Gastroesophageal sphincter (tissue), 4 donors: ENCODE results near the gene SYT14. TPM values are rescaled to one million over a fixed set of nuclear protein-coding genes. Genes with fewer than 3 reads are reported as not detected.
"Not testable (repeated sequence)": the region's sequence is repeated elsewhere in the genome, so short reads cannot be mapped to it uniquely, and the experiment has no call there.

Experiments
- ATAC-seq: fragments of 150-250 bp; one replicate; pipeline ENCODE4 v1.9.1; 2016; ENCODE audit warnings: mild to moderate bottlenecking, moderate library complexity
- H3K27ac ChIP-seq, 4 donors: fragments of 200-600 bp; sonication (generic) in 3 of 4; 1 replicate in 3 of 4; 2 replicates in 1 of 4; pipeline ENCODE4 v1.5.1; 2016 to 2019
- H3K27me3 ChIP-seq: fragments of 200-600 bp; sonication (generic); one replicate; pipeline ENCODE4 v1.5.1; 2019
- H3K36me3 ChIP-seq, 2 donors: fragments of 200-600 bp; sonication (generic); one replicate each; pipeline ENCODE4 v1.5.1; 2019; ENCODE audit warnings: control low read depth in 1 of 2
- H3K4me1 ChIP-seq, 3 donors: fragments of 200-600 bp; sonication (generic); 1 replicate in 2 of 3; 2 replicates in 1 of 3; pipeline ENCODE4 v1.5.1; 2016 to 2019; ENCODE audit warnings: control low read depth in 2 of 3
- H3K4me3 ChIP-seq, 2 donors: fragments of 200-600 bp; sonication (generic); one replicate each; pipeline ENCODE4 v1.5.1; 2019; ENCODE audit warnings: mild to moderate bottlenecking in 1 of 2, moderate library complexity in 1 of 2
- H3K9me3 ChIP-seq, 3 donors: fragments of 200-600 bp; sonication (generic); one replicate each; pipeline ENCODE4 v1.5.1; 2017 to 2019; ENCODE audit warnings: control low read depth in 2 of 3
- EP300 ChIP-seq: sonication (generic); formaldehyde crosslinking; IDR thresholded peaks from one replicate; pipeline ENCODE4 v1.6.1; 2017; ENCODE audit warnings: antibody characterized with exemption, mild to moderate bottlenecking
- POLR2A ChIP-seq, 2 donors: fragments of 450-650 bp; IDR thresholded peaks; one replicate each; pipeline ENCODE4 v1.6.1; 2017; ENCODE audit warnings: antibody characterized with exemption in 2 of 2, mild to moderate bottlenecking in 2 of 2, moderate library complexity in 1 of 2
- POLR2AphosphoS5 ChIP-seq: sonication (generic); formaldehyde crosslinking; IDR thresholded peaks from one replicate; pipeline ENCODE4 v1.6.1; 2017; ENCODE audit warnings: antibody characterized with exemption
- WGBS, 2 donors: methylation state at CpG; one replicate each; pipeline ENCODE4 v1.1.5; 2018; ENCODE audit warnings: low coverage in 1 of 2; 5-methylcytosine and 5-hydroxymethylcytosine counted together
- total RNA-seq, 4 donors: library from RNA; depleted of rRNA; stranded (reverse); fragments of >200 nt; gene quantifications; one replicate each; pipeline ENCODE4 v1.1.0, GENCODE V29; 2016
- TF ChIP-seq, protein P1 (sequence below), 4 experiments: fragments of 200-600 bp in 2 of 4; fragments of 450-650 bp in 2 of 4; sonication (generic) in 1 of 4; IDR thresholded peaks; one replicate each; pipeline ENCODE4 v1.5.1; 2017 to 2019; ENCODE audit warnings: antibody characterized with exemption in 4 of 4, mild to moderate bottlenecking in 2 of 4, moderate library complexity in 2 of 4

Gene SYT14
- total RNA-seq, 4 donors from 2014 or later = under 0.01 to 0.27 TPM; not detected in 2

DNA sequence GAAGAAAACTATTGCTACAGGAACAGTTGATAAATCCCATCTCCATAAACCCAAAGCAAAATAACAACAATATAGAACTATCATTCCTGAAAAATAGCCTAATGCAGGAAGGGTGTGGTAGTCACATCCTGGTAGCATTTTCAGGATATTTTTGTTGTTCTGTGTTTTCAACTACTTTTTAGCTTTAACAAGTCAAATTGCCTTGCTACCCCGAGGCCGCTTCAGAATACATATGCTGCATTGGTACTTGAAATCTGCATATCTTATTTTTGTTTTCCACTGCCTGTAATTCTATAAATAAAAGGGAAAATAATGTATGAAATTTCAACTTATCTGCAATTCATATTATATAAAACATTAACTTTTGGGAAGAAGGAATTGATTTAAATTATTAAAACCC is 36.8 kb upstream of the SYT14 start:
- no peak overlapping the region for H3K27ac ChIP-seq
- 84% methylated on average over 2 of the region's 2 CpGs; no CpG with 5 or more reads in 1 of the 2 donors for WGBS, 2 donors
- no peak for ATAC-seq
- no peaks in the 10 kb centered on the region for H3K4me1 ChIP-seq
- H3K36me3 ChIP-seq = no peaks in the 10 kb centered on the region
- no peak overlapping the region for H3K4me3 ChIP-seq
- no peaks in the 10 kb centered on the region for H3K9me3 ChIP-seq
- TF ChIP-seq, protein P1, sequence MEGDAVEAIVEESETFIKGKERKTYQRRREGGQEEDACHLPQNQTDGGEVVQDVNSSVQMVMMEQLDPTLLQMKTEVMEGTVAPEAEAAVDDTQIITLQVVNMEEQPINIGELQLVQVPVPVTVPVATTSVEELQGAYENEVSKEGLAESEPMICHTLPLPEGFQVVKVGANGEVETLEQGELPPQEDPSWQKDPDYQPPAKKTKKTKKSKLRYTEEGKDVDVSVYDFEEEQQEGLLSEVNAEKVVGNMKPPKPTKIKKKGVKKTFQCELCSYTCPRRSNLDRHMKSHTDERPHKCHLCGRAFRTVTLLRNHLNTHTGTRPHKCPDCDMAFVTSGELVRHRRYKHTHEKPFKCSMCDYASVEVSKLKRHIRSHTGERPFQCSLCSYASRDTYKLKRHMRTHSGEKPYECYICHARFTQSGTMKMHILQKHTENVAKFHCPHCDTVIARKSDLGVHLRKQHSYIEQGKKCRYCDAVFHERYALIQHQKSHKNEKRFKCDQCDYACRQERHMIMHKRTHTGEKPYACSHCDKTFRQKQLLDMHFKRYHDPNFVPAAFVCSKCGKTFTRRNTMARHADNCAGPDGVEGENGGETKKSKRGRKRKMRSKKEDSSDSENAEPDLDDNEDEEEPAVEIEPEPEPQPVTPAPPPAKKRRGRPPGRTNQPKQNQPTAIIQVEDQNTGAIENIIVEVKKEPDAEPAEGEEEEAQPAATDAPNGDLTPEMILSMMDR (IDR thresholded peaks at IDR 0.05) = no peak
- TF ChIP-seq POLR2A (IDR thresholded peaks at IDR 0.05) (no peak), EP300 (no peak), POLR2AphosphoS5 (no peak)
- no peaks in the 10 kb centered on the region for H3K27me3 ChIP-seq

DNA sequence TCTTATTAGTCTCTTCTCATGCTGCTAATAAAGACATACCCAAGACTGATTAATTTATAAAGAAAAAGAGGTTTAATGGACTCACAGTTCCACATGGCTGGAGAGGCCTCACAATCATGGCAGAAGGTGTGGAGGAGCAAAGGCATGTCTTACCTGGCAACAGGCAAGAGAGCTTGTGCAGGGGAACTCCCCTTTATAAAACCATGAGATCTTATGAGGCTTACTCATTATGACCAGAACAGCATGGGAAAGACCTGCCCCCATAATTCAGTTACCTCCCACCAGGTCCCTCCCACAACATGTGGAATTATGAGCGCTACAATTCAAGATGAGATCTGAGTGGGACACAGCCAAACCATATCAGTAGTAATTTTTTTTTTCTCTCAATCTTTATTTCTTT is 33.2 kb upstream of the SYT14 start:
- H3K4me1 ChIP-seq, H3K4me3 ChIP-seq, H3K27me3 ChIP-seq, H3K9me3 ChIP-seq, ATAC-seq, H3K36me3 ChIP-seq, H3K27ac ChIP-seq: not testable (repeated sequence)
- WGBS, 2 donors = 100% methylated on average over 1 of the region's 1 CpG; no CpG with 5 or more reads in 1 of the 2 donors

DNA sequence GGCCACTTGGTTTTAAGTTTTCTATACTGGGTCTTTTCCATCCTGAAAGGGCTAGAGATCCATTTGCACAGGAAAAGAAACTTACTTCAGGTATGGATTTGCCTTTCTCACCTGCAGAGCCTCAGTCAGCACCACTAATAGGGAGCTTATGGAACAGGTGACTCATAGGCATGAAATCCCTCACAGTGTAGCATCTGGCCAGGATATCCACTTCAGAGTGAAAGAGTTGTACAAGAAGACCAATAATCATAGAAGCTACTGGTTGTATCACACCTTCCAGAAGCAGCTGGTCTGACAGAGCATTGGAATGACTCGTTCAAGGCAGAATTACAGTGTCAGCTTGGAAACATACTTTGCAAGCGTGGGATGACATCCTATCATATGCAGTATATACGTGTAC is 26.3 kb upstream of the SYT14 start:
- TF ChIP-seq EP300 (no peak), POLR2A (IDR thresholded peaks at IDR 0.05) (no peak), POLR2AphosphoS5 (no peak)
- TF ChIP-seq, protein P1 (IDR thresholded peaks at IDR 0.05) = no peak
- H3K36me3 ChIP-seq = no peaks in the 10 kb centered on the region
- no CpG with 5 or more reads among the region's 3 CpGs for WGBS, 2 donors
- H3K27me3 ChIP-seq = no peaks in the 10 kb centered on the region
- H3K27ac ChIP-seq = no peak overlapping the region
- ATAC-seq = no peak
- no peak overlapping the region for H3K4me3 ChIP-seq
- H3K9me3 ChIP-seq = peaks cover 0 to 6% (median 0%) of the 10 kb centered on the region in 3 donors
- no peaks in the 10 kb centered on the region for H3K4me1 ChIP-seq

DNA sequence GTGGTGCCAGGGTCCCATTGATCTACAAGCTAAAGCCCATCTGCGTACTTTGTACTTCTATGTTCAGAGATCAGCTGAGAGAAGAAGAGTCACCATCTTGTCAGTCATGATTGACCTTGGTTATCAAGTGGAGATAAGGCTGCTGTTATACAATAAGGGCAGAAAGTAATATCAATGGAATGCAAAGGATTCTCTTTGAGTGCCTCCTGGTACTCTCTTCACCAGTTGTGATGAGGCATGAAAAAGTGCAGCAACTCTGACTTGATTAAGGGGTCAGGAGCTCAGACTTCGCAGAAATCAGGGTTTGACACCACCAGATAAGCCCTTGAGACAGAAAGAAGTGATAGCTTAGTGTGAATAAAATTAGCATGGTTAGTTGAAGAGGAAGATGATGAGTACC is 25.7 kb upstream of the SYT14 start:
- no peak overlapping the region for H3K27ac ChIP-seq
- no peaks in the 10 kb centered on the region for H3K27me3 ChIP-seq
- H3K9me3 ChIP-seq = peaks cover 0 to 6% (median 0%) of the 10 kb centered on the region in 3 donors
- WGBS, 2 donors = no CpG with 5 or more reads among the region's 2 CpGs
- TF ChIP-seq, protein P1 (IDR thresholded peaks at IDR 0.05) = no peak
- TF ChIP-seq POLR2AphosphoS5 (no peak), POLR2A (IDR thresholded peaks at IDR 0.05) (no peak), EP300 (no peak)
- no peaks in the 10 kb centered on the region for H3K36me3 ChIP-seq
- H3K4me1 ChIP-seq = no peaks in the 10 kb centered on the region
- no peak for ATAC-seq
- no peak overlapping the region for H3K4me3 ChIP-seq

DNA sequence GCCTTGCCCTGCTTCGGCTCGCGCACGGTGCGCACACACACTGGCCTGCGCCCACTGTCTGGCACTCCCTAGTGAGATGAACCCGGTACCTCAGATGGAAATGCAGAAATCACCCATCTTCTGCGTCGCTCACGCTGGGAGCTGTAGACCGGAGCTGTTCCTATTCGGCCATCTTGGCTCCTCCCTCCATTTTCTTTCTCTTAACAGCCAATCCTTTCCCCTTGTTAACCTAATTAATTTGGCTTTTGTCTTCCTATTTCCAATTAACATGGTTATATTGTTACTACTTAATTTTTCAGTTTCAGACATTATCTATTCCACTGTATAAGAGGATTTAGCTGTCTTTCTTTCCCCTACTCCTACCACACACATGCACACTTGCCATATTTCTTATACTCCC is 18.4 kb upstream of the SYT14 start:
- not testable (repeated sequence) for H3K4me1 ChIP-seq, H3K27me3 ChIP-seq, H3K4me3 ChIP-seq, ATAC-seq, H3K27ac ChIP-seq, H3K36me3 ChIP-seq
- 88% methylated on average over 4 to 6 of the region's 12 CpGs for WGBS, 2 donors
- peaks cover 0 to 12% (median 0%) of the 10 kb centered on the region in 3 donors for H3K9me3 ChIP-seq

DNA sequence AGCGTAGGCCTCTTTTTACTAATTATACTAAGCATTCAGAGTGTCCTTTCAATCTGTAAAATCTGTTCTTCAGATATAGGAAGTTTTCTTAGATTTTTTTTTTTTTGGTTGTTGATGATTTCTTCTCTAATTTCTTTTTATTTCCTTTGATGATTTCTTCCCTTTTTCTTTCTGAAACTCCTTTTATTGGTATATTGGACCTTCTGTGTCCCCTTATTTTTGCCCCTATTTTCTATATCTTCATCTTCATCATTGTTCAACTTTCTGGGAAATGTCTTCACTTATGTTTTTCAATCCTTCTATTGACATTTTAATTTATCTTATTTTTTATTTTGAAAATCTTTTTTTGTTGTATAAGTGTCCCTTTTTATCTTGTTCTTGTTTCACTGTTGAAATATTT is 17.2 kb upstream of the SYT14 start:
- Histone ChIP-seq H3K4me3 (no peak overlapping the region), H3K9me3 (peaks cover 0 to 12% (median 0%) of the 10 kb centered on the region in 3 donors), H3K27ac (no peak overlapping the region), H3K36me3 (no peaks in the 10 kb centered on the region), H3K27me3 (no peaks in the 10 kb centered on the region), H3K4me1 (no peaks in the 10 kb centered on the region)
- ATAC-seq = no peak
- TF ChIP-seq POLR2AphosphoS5 = no peak
- TF ChIP-seq, protein P1 (IDR thresholded peaks at IDR 0.05) = no peak
- TF ChIP-seq EP300 = no peak
- no peak for TF ChIP-seq POLR2A (IDR thresholded peaks at IDR 0.05)
- WGBS, 2 donors = 100% methylated on average over 1 of the region's 1 CpG
